HG03280 (cell line): ENCODE measurements around the gene SLC22A31.
"Not testable (repeated sequence)": the region's sequence is repeated elsewhere in the genome, so short reads cannot be mapped to it uniquely, and the experiment has no call there.

Experiments
- ATAC-seq: cut with Tn5 transposase; IDR thresholded peaks from one replicate; pipeline ENCODE4 v1.9.1; 2021; ENCODE audit warnings: mild to moderate bottlenecking, moderate library complexity; ENCODE audit not compliant: unreplicated experiment

Gene SLC22A31

GRCh38 chr16:89166696-89167424 lies 33.5 kb downstream of the SLC22A31 start:
- ATAC-seq, result no peak

- not testable (repeated sequence) for ATAC-seq
These were observed 34.7 kb downstream of the SLC22A31 start for GRCh38 chr16:89165681-89165979.

- no peak for ATAC-seq
These were observed 35.3 kb downstream of the SLC22A31 start for GRCh38 chr16:89164847-89165680.

GRCh38 chr16:89164436-89164835 lies 35.9 kb downstream of the SLC22A31 start:
- no peak for ATAC-seq

- no peak for ATAC-seq
These were observed 37.0 kb downstream of the SLC22A31 start for GRCh38 chr16:89163297-89163696.

- ATAC-seq, result no peak
These were observed 38.3 kb downstream of the SLC22A31 start for GRCh38 chr16:89161763-89162713.

GRCh38 chr16:89160977-89161701 lies 39.2 kb downstream of the SLC22A31 start:
- no peak for ATAC-seq

- ATAC-seq, result no peak
These were observed 40.4 kb downstream of the SLC22A31 start for GRCh38 chr16:89159850-89160354.

GRCh38 chr16:89159066-89159849 lies 41.1 kb downstream of the SLC22A31 start:
- no peak for ATAC-seq

- no peak for ATAC-seq
These were observed 42.6 kb downstream of the SLC22A31 start for GRCh38 chr16:89157778-89158177.

GRCh38 chr16:89156740-89157645 lies 43.3 kb downstream of the SLC22A31 start:
- ATAC-seq, result no peak

GRCh38 chr16:89155851-89156739 lies 44.2 kb downstream of the SLC22A31 start:
- ATAC-seq, result no peak

GRCh38 chr16:89155184-89155679 lies 45.1 kb downstream of the SLC22A31 start:
- no peak for ATAC-seq

GRCh38 chr16:89154390-89155183 lies 45.8 kb downstream of the SLC22A31 start:
- no peak for ATAC-seq

GRCh38 chr16:89153848-89154271 lies 46.5 kb downstream of the SLC22A31 start:
- no peak for ATAC-seq
